CD4-positive, alpha-beta memory T cell (primary cell): ENCODE data around the gene PPP1R13B. TPM values are rescaled to one million over a fixed set of nuclear protein-coding genes. Genes with fewer than 3 reads are reported as not detected.
"Not testable (repeated sequence)": the region's sequence is repeated elsewhere in the genome, so short reads cannot be mapped to it uniquely, and the experiment has no call there.

Experiments used
- CTCF ChIA-PET: fragments of 350-600 bp; sonication (Branson Sonifier 250); formaldehyde crosslinking; loops from one replicate; lab custom pipeline; 2021; ENCODE audit warnings: inconsistent platforms; ENCODE audit not compliant: partially characterized antibody; lab: Charles Lee
- POLR2A ChIA-PET: fragments of 350-600 bp; sonication (Branson Sonifier 250); formaldehyde crosslinking; loops from one replicate; lab custom pipeline; 2021; ENCODE audit not compliant: partially characterized antibody; lab: Charles Lee
- DNase-seq, 5 donors: peaks; one replicate each; pipeline versions ENCODE4 v3.0.0 to v3.0.0-alpha.2; 2020 to 2022; ENCODE audit warnings: mixed read lengths in 1 of 5
- H3K27ac ChIP-seq: one replicate; pipeline ENCODE4 v1.7.0; 2013; ENCODE audit warnings: low read depth, low read length
- H3K27me3 ChIP-seq: 2 replicates; pipeline ENCODE4 v1.7.0; 2013; ENCODE audit warnings: mild to moderate bottlenecking, low read length, moderate library complexity; ENCODE audit not compliant: insufficient read depth
- H3K36me3 ChIP-seq: 2 replicates; pipeline ENCODE4 v1.7.0; 2013; ENCODE audit warnings: mild to moderate bottlenecking, low read length, moderate library complexity; ENCODE audit not compliant: insufficient read depth
- H3K4me1 ChIP-seq: 2 replicates; pipeline ENCODE4 v1.7.0; 2013; ENCODE audit warnings: mild to moderate bottlenecking, low read length, moderate library complexity; ENCODE audit not compliant: insufficient read depth
- H3K4me3 ChIP-seq, 2 donors: one replicate each; pipeline ENCODE4 v1.7.0; 2013; ENCODE audit warnings: low read length in 2 of 2, mild to moderate bottlenecking in 1 of 2
- H3K9me3 ChIP-seq, 2 donors: one replicate each; pipeline ENCODE4 v1.7.0; 2013; ENCODE audit warnings: low read length in 2 of 2, control low read depth in 1 of 2; ENCODE audit not compliant: control insufficient read depth in 1 of 2
- H3K27ac Mint-ChIP-seq, 7 donors: one replicate each; pipeline ENCODE4 v1.8.0; 2020 to 2021; ENCODE audit warnings: mixed read lengths in 7 of 7, mild to moderate bottlenecking in 6 of 7, inconsistent platforms in 3 of 7, moderate library complexity in 3 of 7
- H3K27me3 Mint-ChIP-seq, 2 donors: one replicate each; pipeline ENCODE4 v1.8.0; 2020 to 2021; ENCODE audit warnings: mixed read lengths in 2 of 2
- H3K36me3 Mint-ChIP-seq, 2 donors: one replicate each; pipeline ENCODE4 v1.8.0; 2020 to 2021; ENCODE audit warnings: mixed read lengths in 2 of 2, inconsistent platforms in 1 of 2, mild to moderate bottlenecking in 1 of 2
- H3K4me1 Mint-ChIP-seq, 4 donors: one replicate each; pipeline ENCODE4 v1.8.0; 2020 to 2021; ENCODE audit warnings: mixed read lengths in 4 of 4, mild to moderate bottlenecking in 1 of 4
- H3K4me3 Mint-ChIP-seq, 8 donors: one replicate each; pipeline ENCODE4 v1.8.0; 2020 to 2021; ENCODE audit warnings: mixed read lengths in 8 of 8, mild to moderate bottlenecking in 7 of 8, moderate library complexity in 6 of 8, inconsistent platforms in 3 of 8
- H3K9me3 Mint-ChIP-seq, 8 donors: one replicate each; pipeline ENCODE4 v1.8.0; 2020 to 2021; ENCODE audit warnings: mixed read lengths in 8 of 8, mild to moderate bottlenecking in 5 of 8, inconsistent platforms in 3 of 8, moderate library complexity in 1 of 8
- intact Hi-C: fragments of 100-400 bp; cut with micrococcal nuclease; formaldehyde crosslinking; loops from one replicate; pipeline ENCODE4 v1.15.1; 2023
- polyA plus RNA-seq, 2 donors: library from polyadenylated mRNA; unstranded; fragments of 300-500 nt; fragmentation: Illumina TruSeq; gene quantifications; one replicate each; pipeline ENCODE4 v1.2.3, GENCODE V29; 2021
- total RNA-seq, 2 experiments: library from RNA; stranded (reverse); gene quantifications; one replicate each; pipeline ENCODE4 v1.2.3, GENCODE V29; 2021

Gene PPP1R13B
- total and polyA plus RNA-seq, 4 experiments from 2014 or later, result 0.72 to 30.5 (median 15.7) TPM

GRCh38 chr14:103691655-103692054, 155.7 kb downstream of the PPP1R13B start:
- ChIA-PET CTCF (interaction anchor here (0.8 kb wide), 1 partner anchor 46 kb away, joined by 3 read pairs; no protein-coding TSS in a partner anchor), POLR2A (interaction anchor here (0.6 kb wide), 1 partner anchor 1600 kb away, joined by 3 read pairs; no protein-coding TSS in a partner anchor)
- peaks cover 20 to 59% of the 10 kb centered on the region in 2 donors for H3K36me3 Mint-ChIP-seq
- H3K4me3 Mint-ChIP-seq, H3K4me1 Mint-ChIP-seq, H3K9me3 ChIP-seq, DNase-seq, H3K27ac Mint-ChIP-seq, H3K27me3 Mint-ChIP-seq, H3K27ac ChIP-seq, H3K27me3 ChIP-seq, H3K9me3 Mint-ChIP-seq, intact Hi-C loops, H3K4me3 ChIP-seq, H3K4me1 ChIP-seq: not testable (repeated sequence)
- H3K36me3 ChIP-seq, result peaks cover 40% of the 10 kb centered on the region

- DNase-seq, result no peak
- no peak overlapping the region for H3K4me3 Mint-ChIP-seq
- no peak overlapping the region for H3K27ac ChIP-seq
- no peaks in the 10 kb centered on the region for H3K9me3 ChIP-seq
- peak overlapping the region in 3 of 7 donors; percentile 30 to 59 (median 43) for H3K27ac Mint-ChIP-seq
- no peaks in the 10 kb centered on the region for H3K9me3 Mint-ChIP-seq
- POLR2A ChIA-PET, result interaction anchor here (1.6 kb wide), 1 partner anchor 16 kb away, joined by 4 read pairs; no protein-coding TSS in a partner anchor
- CTCF ChIA-PET, result no interaction called here
- H3K36me3 ChIP-seq, result peaks cover 45% of the 10 kb centered on the region
- no peak overlapping the region for H3K4me3 ChIP-seq
- intact Hi-C loops, result no loop called here
- H3K4me1 ChIP-seq, result no peaks in the 10 kb centered on the region
- H3K4me1 Mint-ChIP-seq, result peaks cover 0 to 5% (median 3%) of the 10 kb centered on the region in 4 donors
- H3K36me3 Mint-ChIP-seq, result peaks cover 28 to 61% of the 10 kb centered on the region in 2 donors
- no peaks in the 10 kb centered on the region for H3K27me3 ChIP-seq
- no peaks in the 10 kb centered on the region for H3K27me3 Mint-ChIP-seq
Measured at GRCh38 chr14:103690332-103690731, 157.0 kb downstream of the PPP1R13B start.

- H3K4me1 Mint-ChIP-seq, result peaks cover 0 to 5% (median 3%) of the 10 kb centered on the region in 4 donors
- no peak overlapping the region for H3K4me3 Mint-ChIP-seq
- no peaks in the 10 kb centered on the region for H3K27me3 ChIP-seq
- H3K27me3 Mint-ChIP-seq, result no peaks in the 10 kb centered on the region
- H3K4me1 ChIP-seq, result no peaks in the 10 kb centered on the region
- H3K27ac ChIP-seq, result no peak overlapping the region
- H3K27ac Mint-ChIP-seq, result peak overlapping the region in 2 of 7 donors; percentile 9 to 24
- CTCF ChIA-PET, result no interaction called here
- intact Hi-C loops, result no loop called here
- POLR2A ChIA-PET, result interaction anchor here (1.6 kb wide), 1 partner anchor 17 kb away, joined by 4 read pairs; no protein-coding TSS in a partner anchor
- H3K9me3 Mint-ChIP-seq, result no peaks in the 10 kb centered on the region
- no peak for DNase-seq
- peaks cover 31 to 67% of the 10 kb centered on the region in 2 donors for H3K36me3 Mint-ChIP-seq
- no peak overlapping the region for H3K4me3 ChIP-seq
- no peaks in the 10 kb centered on the region for H3K9me3 ChIP-seq
- H3K36me3 ChIP-seq, result peaks cover 46% of the 10 kb centered on the region
Measured at GRCh38 chr14:103688906-103689902, 158.2 kb downstream of the PPP1R13B start.

DNA sequence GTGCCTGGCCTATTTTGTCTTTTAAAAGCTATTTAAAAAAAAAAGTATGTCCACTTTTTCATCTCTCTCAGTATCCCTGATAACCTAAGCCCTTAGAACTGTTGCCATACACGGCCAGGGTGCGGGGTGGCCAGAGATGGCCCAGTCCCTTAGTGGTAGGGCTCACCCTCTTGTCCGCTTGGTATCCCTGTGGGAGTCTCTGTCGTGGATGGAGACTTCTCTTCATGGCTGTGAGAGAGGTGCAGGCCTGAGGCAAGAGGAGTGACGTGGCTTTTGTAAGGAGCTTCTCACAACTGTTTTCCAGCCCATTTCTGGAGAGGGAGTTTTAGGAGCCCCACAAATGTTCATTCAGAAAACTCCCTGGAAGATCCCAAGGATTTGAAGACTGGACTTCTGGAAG, 158.9 kb downstream of the PPP1R13B start:
- H3K9me3 Mint-ChIP-seq, result no peaks in the 10 kb centered on the region
- H3K27me3 Mint-ChIP-seq, result no peaks in the 10 kb centered on the region
- intact Hi-C loops, result no loop called here
- Histone ChIP-seq H3K36me3 (peaks cover 42% of the 10 kb centered on the region), H3K4me3 (no peak overlapping the region), H3K27me3 (no peaks in the 10 kb centered on the region), H3K9me3 (no peaks in the 10 kb centered on the region), H3K27ac (no peak overlapping the region), H3K4me1 (no peaks in the 10 kb centered on the region)
- peak overlapping the region in 3 of 7 donors; percentile 42 to 62 (median 48) for H3K27ac Mint-ChIP-seq
- no peak for DNase-seq
- H3K4me3 Mint-ChIP-seq, result no peak overlapping the region
- ChIA-PET CTCF (no interaction called here), POLR2A (no interaction called here)
- H3K36me3 Mint-ChIP-seq, result peaks cover 28 to 64% of the 10 kb centered on the region in 2 donors
- H3K4me1 Mint-ChIP-seq, result peaks cover 0 to 5% (median 3%) of the 10 kb centered on the region in 4 donors

DNA sequence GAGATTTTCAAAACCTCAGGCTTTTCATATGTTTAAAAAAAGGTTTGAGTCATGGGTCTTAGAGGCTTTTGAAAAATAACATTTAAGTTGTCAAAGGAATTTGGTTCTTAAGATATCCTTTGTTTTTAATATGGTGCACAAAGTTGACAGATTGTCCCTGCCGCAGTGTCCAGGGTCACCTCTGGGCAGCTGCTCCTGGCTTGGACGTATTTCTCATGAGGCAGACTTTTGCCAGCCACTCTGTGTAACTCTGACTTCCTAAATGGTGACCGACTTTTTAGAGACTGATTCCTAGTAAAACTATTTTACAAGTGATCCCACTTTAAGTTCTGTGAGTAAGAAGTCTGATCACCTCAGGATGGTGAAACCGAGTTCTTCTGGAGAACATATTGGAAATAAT, 159.7 kb downstream of the PPP1R13B start:
- Mint-ChIP-seq H3K36me3 (peaks cover 28 to 65% of the 10 kb centered on the region in 2 donors), H3K27ac (peak overlapping the region in 1 of 7 donors; percentile 62), H3K9me3 (no peaks in the 10 kb centered on the region), H3K4me1 (peaks cover 0 to 5% (median 4%) of the 10 kb centered on the region in 4 donors), H3K27me3 (no peaks in the 10 kb centered on the region), H3K4me3 (no peak overlapping the region)
- peaks cover 42% of the 10 kb centered on the region for H3K36me3 ChIP-seq
- DNase-seq, result no peak
- intact Hi-C loops, result no loop called here
- no peak overlapping the region for H3K4me3 ChIP-seq
- POLR2A ChIA-PET, result no interaction called here
- no peak overlapping the region for H3K27ac ChIP-seq
- no peaks in the 10 kb centered on the region for H3K4me1 ChIP-seq
- CTCF ChIA-PET, result no interaction called here
- no peaks in the 10 kb centered on the region for H3K9me3 ChIP-seq
- no peaks in the 10 kb centered on the region for H3K27me3 ChIP-seq

DNA sequence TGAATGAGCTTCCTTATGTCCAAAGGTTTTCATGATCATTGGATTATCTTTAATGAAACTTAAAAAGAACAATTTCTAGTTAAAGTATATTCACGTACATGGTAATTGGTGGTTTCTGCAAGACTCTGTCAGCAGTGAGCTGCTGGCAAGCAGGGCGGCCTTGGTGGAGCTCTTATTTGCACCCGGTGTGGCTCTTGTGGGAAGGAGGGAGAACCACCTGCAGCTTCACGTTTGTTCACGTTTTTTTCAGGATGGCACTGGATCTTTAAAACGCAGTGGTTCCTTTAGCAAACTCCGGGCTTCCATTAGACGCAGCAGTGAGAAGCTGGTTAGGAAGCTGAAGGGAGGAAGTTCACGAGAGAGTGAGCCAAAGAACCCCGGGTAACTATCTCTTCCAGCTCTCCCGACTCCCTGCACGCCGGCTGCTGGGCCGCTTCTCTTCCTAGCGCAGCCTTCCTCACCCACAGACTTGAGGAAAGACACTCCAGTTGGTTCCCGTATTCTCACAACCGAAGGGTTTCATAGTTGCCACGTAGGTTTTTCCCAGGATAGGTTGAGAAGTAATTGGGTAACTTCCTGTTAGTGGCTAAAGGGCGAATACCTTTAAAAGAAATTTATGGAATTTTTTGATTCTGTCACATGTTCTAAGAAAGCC, 160.4 kb downstream of the PPP1R13B start:
- H3K36me3 Mint-ChIP-seq, result peaks cover 28 to 66% of the 10 kb centered on the region in 2 donors
- H3K27me3 Mint-ChIP-seq, result no peaks in the 10 kb centered on the region
- Histone ChIP-seq H3K36me3 (peaks cover 42% of the 10 kb centered on the region), H3K4me1 (no peaks in the 10 kb centered on the region), H3K27ac (no peak overlapping the region), H3K27me3 (no peaks in the 10 kb centered on the region), H3K4me3 (no peak overlapping the region), H3K9me3 (no peaks in the 10 kb centered on the region)
- no peaks in the 10 kb centered on the region for H3K9me3 Mint-ChIP-seq
- intact Hi-C loops, result no loop called here
- no peak overlapping the region for H3K27ac Mint-ChIP-seq
- POLR2A ChIA-PET, result no interaction called here
- H3K4me1 Mint-ChIP-seq, result peaks cover 0 to 5% (median 4%) of the 10 kb centered on the region in 4 donors
- CTCF ChIA-PET, result interaction anchor here (1.6 kb wide), 1 partner anchor 7 kb away, joined by 4 read pairs; no protein-coding TSS in a partner anchor
- DNase-seq, result no peak
- H3K4me3 Mint-ChIP-seq, result no peak overlapping the region
